Measurements from ENCODE around the gene MGAT3.
"Not testable (repeated sequence)": the region's sequence is repeated elsewhere in the genome, so short reads cannot be mapped to it uniquely, and the experiment has no call there.

Gene MGAT3, protein sequence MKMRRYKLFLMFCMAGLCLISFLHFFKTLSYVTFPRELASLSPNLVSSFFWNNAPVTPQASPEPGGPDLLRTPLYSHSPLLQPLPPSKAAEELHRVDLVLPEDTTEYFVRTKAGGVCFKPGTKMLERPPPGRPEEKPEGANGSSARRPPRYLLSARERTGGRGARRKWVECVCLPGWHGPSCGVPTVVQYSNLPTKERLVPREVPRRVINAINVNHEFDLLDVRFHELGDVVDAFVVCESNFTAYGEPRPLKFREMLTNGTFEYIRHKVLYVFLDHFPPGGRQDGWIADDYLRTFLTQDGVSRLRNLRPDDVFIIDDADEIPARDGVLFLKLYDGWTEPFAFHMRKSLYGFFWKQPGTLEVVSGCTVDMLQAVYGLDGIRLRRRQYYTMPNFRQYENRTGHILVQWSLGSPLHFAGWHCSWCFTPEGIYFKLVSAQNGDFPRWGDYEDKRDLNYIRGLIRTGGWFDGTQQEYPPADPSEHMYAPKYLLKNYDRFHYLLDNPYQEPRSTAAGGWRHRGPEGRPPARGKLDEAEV

DNA sequence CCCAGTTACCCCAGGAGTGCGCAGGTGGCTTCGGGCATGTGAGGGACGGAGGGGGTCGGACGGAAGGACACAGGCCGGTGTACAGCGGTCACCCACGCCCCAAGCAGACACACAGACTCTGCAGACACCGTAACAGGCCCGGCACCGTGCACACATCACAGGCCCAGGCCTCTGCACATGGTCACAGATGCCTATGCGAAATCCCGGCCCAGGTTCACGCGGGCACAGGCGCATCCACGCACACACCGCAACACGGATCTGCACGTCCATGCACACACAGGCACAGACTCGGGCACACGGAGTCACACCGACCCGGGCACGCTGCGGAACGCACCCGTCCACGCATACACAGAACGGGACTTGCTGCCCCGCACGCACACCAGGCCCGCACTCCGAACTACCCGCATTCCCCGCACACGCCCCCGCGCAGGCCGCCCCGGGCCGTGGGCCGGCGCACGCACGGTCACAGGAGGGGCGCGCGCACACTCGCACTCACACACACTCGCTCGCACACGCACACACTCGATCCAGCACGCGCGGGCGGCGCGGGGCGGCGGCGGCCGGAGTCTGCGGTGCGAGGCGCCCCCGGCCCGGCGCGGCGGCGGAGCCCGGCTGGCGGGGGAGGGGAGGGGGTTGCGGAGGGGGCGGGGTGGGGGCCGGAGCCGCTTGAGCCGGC lies at the start of gene MGAT3:
MGAT3 (plus strand) TSS at position 491 of the 676 bp plus-strand sequence. CDS start 30,336 bp downstream, outside the sequence.
- peak within 1 kb of the TSS; percentile 23 for H3K4me3 ChIP-seq (ENCODE audit: low read depth, low read length)
- in situ Hi-C loops (cut with HindIII; ENCODE audit: low sequenced_read_pairs) = no loop called here
- TF ChIP-seq, protein P1, sequence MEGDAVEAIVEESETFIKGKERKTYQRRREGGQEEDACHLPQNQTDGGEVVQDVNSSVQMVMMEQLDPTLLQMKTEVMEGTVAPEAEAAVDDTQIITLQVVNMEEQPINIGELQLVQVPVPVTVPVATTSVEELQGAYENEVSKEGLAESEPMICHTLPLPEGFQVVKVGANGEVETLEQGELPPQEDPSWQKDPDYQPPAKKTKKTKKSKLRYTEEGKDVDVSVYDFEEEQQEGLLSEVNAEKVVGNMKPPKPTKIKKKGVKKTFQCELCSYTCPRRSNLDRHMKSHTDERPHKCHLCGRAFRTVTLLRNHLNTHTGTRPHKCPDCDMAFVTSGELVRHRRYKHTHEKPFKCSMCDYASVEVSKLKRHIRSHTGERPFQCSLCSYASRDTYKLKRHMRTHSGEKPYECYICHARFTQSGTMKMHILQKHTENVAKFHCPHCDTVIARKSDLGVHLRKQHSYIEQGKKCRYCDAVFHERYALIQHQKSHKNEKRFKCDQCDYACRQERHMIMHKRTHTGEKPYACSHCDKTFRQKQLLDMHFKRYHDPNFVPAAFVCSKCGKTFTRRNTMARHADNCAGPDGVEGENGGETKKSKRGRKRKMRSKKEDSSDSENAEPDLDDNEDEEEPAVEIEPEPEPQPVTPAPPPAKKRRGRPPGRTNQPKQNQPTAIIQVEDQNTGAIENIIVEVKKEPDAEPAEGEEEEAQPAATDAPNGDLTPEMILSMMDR (IDR thresholded peaks at IDR 0.05; ENCODE audit: low read depth, low read length, missing control alignments) = no peak
- no peak for DNase-seq (ENCODE audit: low read depth)

DNA sequence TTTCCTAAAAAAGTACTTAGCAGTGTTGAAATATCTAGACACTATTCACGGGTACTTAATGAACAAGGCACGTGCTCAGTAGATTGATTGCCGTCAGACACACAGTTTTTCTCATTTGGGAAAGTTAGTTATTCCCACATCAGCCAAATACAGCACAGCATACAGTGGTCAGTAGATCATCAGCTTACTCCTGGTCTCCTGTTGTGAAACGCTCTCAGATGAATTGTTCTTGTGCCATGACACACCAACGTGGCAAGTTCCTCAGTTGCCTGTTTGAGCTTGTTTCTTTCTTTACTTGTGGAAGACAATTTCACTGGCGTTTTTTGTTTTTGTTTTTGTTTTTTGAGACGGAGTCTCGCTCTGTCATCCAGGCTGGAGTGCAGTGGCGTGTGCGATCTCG lies 48.6 kb upstream of the MGAT3 start:
- TF ChIP-seq, protein P1 (IDR thresholded peaks at IDR 0.05; ENCODE audit: low read depth, low read length, missing control alignments) = no peak
- in situ Hi-C loops (cut with HindIII; ENCODE audit: low sequenced_read_pairs) = no loop called here
- no peak for DNase-seq (ENCODE audit: low read depth)
- H3K4me3 ChIP-seq (ENCODE audit: low read depth, low read length) = no peak overlapping the region

DNA sequence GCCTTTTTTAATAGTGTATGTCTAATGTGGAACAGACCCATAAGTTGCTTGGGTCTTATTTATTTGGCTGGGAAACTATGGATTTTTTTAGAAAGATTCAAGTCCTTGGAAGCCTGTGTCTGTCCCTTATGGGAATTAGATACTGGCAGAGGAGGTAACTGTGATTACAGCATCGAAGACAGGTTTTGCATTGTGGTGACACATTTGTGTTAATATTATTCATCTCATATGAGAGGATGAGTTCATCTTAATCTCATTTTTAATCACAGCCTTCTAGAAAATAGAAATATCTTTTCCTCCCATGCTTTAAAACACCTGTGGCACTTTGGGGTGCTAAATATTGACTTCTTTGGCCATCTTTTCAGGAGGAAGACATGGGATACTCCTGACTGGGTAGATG lies 48.0 kb upstream of the MGAT3 start:
- in situ Hi-C loops (cut with HindIII; ENCODE audit: low sequenced_read_pairs) = no loop called here
- H3K4me3 ChIP-seq (ENCODE audit: low read depth, low read length) = no peak overlapping the region
- TF ChIP-seq, protein P1 (IDR thresholded peaks at IDR 0.05; ENCODE audit: low read depth, low read length, missing control alignments) = no peak
- no peak for DNase-seq (ENCODE audit: low read depth)

DNA sequence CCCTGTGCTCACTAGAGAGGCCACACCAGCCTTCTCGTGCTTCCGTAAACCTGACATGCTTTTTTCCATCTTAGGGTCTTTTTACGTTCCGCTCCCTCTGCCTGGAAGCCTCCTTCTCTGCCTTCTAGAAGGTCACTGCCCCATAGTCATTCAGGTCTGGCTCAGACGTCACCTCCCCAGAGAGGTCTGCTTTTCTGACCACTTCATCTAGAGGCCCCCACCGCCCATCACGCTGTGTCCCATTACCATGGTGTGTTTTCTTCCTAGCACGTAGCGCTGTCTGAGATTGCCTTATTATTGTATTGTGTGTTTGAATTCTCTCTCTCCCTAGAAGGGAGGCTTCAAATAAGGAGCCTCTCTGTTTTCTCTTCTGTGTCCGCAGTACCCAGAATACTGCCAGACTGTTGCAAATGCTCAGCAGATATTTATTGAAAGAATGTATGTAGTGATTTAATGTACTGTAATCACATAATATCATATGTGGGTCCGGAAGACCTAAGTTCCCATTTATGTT lies 47.2 kb upstream of the MGAT3 start:
- no peak for DNase-seq (ENCODE audit: low read depth)
- in situ Hi-C loops (cut with HindIII; ENCODE audit: low sequenced_read_pairs) = no loop called here
- no peak overlapping the region for H3K4me3 ChIP-seq (ENCODE audit: low read depth, low read length)
- TF ChIP-seq, protein P1 (IDR thresholded peaks at IDR 0.05; ENCODE audit: low read depth, low read length, missing control alignments) = no peak

DNA sequence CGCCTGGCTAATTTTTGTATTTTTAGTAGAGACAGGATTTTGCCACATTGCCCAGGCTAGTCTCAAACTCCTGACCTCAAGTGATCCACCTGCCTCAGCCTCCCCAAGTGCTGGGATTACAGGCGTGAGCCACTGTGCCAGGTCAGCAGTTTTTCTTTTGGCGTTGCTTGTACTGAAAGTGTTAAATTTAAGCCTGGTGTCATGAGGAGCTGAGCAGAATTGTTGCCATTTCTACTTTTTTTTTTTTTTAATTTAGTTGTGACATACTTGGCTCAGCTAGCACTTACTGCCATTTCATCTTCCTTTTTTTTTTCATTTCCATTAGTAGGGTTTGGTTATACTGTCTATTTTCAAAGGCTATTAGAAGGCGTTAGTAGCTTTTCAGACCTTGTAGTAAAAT lies 46.5 kb upstream of the MGAT3 start:
- TF ChIP-seq, protein P1 (IDR thresholded peaks at IDR 0.05; ENCODE audit: low read depth, low read length, missing control alignments) = no peak
- no peak overlapping the region for H3K4me3 ChIP-seq (ENCODE audit: low read depth, low read length)
- no peak for DNase-seq (ENCODE audit: low read depth)
- in situ Hi-C loops (cut with HindIII; ENCODE audit: low sequenced_read_pairs) = no loop called here

DNA sequence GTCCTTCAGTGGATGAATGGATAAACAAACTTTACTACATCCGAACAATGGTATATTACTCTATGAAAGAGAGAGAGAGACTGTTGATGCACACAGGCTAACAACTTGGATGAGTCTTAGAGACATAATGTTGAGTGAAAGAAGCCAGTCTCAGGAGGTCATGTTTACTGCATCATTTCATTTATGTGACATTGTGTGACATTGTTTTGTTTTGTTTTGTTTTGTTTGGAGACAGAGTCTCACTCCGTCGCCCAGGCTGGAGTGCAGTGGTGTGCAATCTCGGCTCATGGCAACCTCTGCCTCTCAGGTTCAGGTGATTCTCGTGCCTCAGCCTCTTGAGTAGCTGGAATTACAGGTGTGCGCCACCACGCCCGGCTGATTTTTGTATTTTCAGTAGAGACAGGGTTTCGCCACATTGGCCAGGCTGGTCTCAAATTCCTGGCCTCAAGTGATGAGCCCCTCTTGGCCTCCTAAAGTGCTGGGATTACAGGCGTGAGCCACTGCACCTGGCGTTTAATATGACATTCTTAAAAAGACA lies 44.9 kb upstream of the MGAT3 start:
- DNase-seq (ENCODE audit: low read depth); in situ Hi-C loops (cut with HindIII; ENCODE audit: low sequenced_read_pairs); H3K4me3 ChIP-seq (ENCODE audit: low read depth, low read length): not testable (repeated sequence)

DNA sequence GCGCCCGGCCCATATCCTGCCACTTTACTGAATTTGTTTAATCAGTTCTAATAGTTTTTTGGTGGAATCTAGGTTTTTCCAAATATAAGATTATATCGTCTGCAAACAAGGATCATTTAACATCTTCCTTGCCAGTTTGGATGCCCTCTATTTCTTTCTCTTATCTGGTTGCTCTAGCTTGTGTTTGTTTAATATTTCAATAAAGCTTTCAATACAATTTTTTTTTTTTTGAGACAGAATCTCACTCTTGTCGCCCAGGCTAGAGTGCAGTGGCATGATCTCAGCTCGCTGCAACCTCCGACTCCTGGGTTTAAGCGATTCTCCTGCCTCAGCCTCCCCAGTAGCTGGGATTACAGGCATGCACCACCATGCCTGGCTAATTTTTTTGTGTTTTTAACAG lies 43.6 kb upstream of the MGAT3 start:
- in situ Hi-C loops (cut with HindIII; ENCODE audit: low sequenced_read_pairs); DNase-seq (ENCODE audit: low read depth); H3K4me3 ChIP-seq (ENCODE audit: low read depth, low read length): not testable (repeated sequence)

Data from astrocyte of the cerebellum (primary cell).